HEK293T (cell line): ENCODE results near the gene MOV10.

Experiments used
- CTCF ChIA-PET: fragments of 350-600 bp; formaldehyde crosslinking; extraction: SDS; loops from one replicate; lab custom pipeline; 2021; ENCODE audit warnings: antibody characterized with exemption, inconsistent platforms; lab: Yijun Ruan, JAX
- POLR2A ChIA-PET: fragments of 350-600 bp; formaldehyde crosslinking; extraction: SDS; loops from one replicate; lab custom pipeline; 2020; ENCODE audit warnings: antibody characterized with exemption, inconsistent platforms; lab: Yijun Ruan, JAX
- DNase-seq: peaks from one replicate; pipeline ENCODE4 v3.0.0; 2012; ENCODE audit warnings: mixed read lengths; ENCODE audit errors: extremely low spot score
- ARNT ChIP-seq: fragments of 450-650 bp; IDR thresholded peaks from 2 replicates; pipeline ENCODE4 v1.6.1; 2017; ENCODE audit warnings: mild to moderate bottlenecking
- BHLHE40 ChIP-seq: fragments of 450-650 bp; IDR thresholded peaks from 2 replicates; pipeline ENCODE4 v1.6.1; 2016; ENCODE audit warnings: mild to moderate bottlenecking, moderate library complexity, borderline replicate concordance
- CTBP1 ChIP-seq: fragments of 450-650 bp; IDR thresholded peaks from 2 replicates; pipeline ENCODE4 v1.6.1; 2016; ENCODE audit warnings: borderline replicate concordance
- ELF4 ChIP-seq: fragments of 450-650 bp; IDR thresholded peaks from 2 replicates; pipeline ENCODE4 v1.6.1; 2017; ENCODE audit warnings: antibody characterized with exemption
- FOXA1 ChIP-seq: fragments of 450-650 bp; IDR thresholded peaks from 2 replicates; pipeline ENCODE4 v1.6.1; 2016; ENCODE audit warnings: mild to moderate bottlenecking
- FOXK2 ChIP-seq: fragments of 450-650 bp; IDR thresholded peaks from 2 replicates; pipeline ENCODE4 v1.6.1; 2016; ENCODE audit warnings: mild to moderate bottlenecking
- FOXM1 ChIP-seq: fragments of 450-650 bp; IDR thresholded peaks from 2 replicates; pipeline ENCODE4 v1.6.1; 2017; ENCODE audit warnings: mild to moderate bottlenecking, borderline replicate concordance
- HDGF ChIP-seq: fragments of 450-650 bp; IDR thresholded peaks from 2 replicates; pipeline ENCODE4 v1.6.1; 2017; ENCODE audit warnings: antibody characterized with exemption, borderline replicate concordance
- L3MBTL2 ChIP-seq: fragments of 450-650 bp; conservative IDR thresholded peaks from 2 replicates; pipeline ENCODE4 v1.6.1; 2016; ENCODE audit warnings: mild to moderate bottlenecking
- LEF1 ChIP-seq: fragments of 450-650 bp; IDR thresholded peaks from 2 replicates; pipeline ENCODE4 v1.6.1; 2017; ENCODE audit warnings: mild to moderate bottlenecking, borderline replicate concordance
- NFRKB ChIP-seq: fragments of 450-650 bp; IDR thresholded peaks from 2 replicates; pipeline ENCODE4 v1.6.1; 2016; ENCODE audit warnings: mild to moderate bottlenecking, moderate library complexity
- PKNOX1 ChIP-seq: fragments of 450-650 bp; IDR thresholded peaks from 2 replicates; pipeline ENCODE4 v1.6.1; 2016
- SP1 ChIP-seq: fragments of 450-650 bp; IDR thresholded peaks from 2 replicates; pipeline ENCODE4 v1.6.1; 2017
- SUZ12 ChIP-seq: fragments of 450-650 bp; IDR thresholded peaks from 2 replicates; pipeline ENCODE4 v1.6.1; 2016; ENCODE audit warnings: mild to moderate bottlenecking
- TARDBP ChIP-seq: fragments of 450-650 bp; IDR thresholded peaks from 2 replicates; pipeline ENCODE4 v1.6.1; 2016
- ZNF384 ChIP-seq: fragments of 450-650 bp; IDR thresholded peaks from 2 replicates; pipeline ENCODE4 v1.6.1; 2016

MOV10 gene

GRCh38 chr1:112703706-112704105, 29.2 kb downstream of the MOV10 start:
- ChIA-PET POLR2A (interaction anchor here (1.0 to 5.6 kb wide), 4 partner anchors 29 to 293 kb away, joined by 3 to 67 read pairs (median 12); partner anchors contain the start of genes MOV10 and ST7L), CTCF (interaction anchor here (1.5 to 1.7 kb wide), 2 partner anchors 11 to 202 kb away, joined by 7 read pairs; partner anchors contain the start of gene PPM1J)
- no peak for DNase-seq
- TF ChIP-seq SP1 (no peak), PKNOX1 (no peak), FOXK2 (no peak), HDGF (no peak), FOXA1 (no peak), ARNT (no peak)

GRCh38 chr1:112704391-112704933, 30.0 kb downstream of the MOV10 start:
- CTCF ChIA-PET: interaction anchor here (0.6 to 1.5 kb wide), 3 partner anchors 80 to 368 kb away, joined by 4 to 7 read pairs (median 4); partner anchors contain the start of gene LRIG2
- TF ChIP-seq PKNOX1 (no peak), LEF1 (no peak), FOXK2 (no peak), NFRKB (no peak), SUZ12 (no peak), CTBP1 (no peak), FOXA1 (no peak), HDGF (no peak)
- POLR2A ChIA-PET: interaction anchor here (0.6 to 5.6 kb wide), 11 partner anchors 11 to 1181 kb away, joined by 3 to 67 read pairs (median 4); partner anchors contain the start of genes CTTNBP2NL, MOV10, PPM1J and ST7L
- DNase-seq: no peak

- no peak for TF ChIP-seq TARDBP
- peak; percentile 84 for TF ChIP-seq L3MBTL2
- TF ChIP-seq HDGF: no peak
- no peak for TF ChIP-seq ARNT
- ChIA-PET CTCF (interaction anchor here (0.6 to 1.5 kb wide), 3 partner anchors 80 to 368 kb away, joined by 4 to 7 read pairs (median 4); partner anchors contain the start of gene LRIG2), POLR2A (interaction anchor here (0.6 to 5.6 kb wide), 10 partner anchors 10 to 315 kb away, joined by 3 to 67 read pairs (median 4); partner anchors contain the start of genes CTTNBP2NL, MOV10, PPM1J and ST7L)
- peak; percentile 76 for DNase-seq
Measured at GRCh38 chr1:112704934-112705627, 30.6 kb downstream of the MOV10 start.

- ChIA-PET POLR2A (interaction anchor here (1.9 to 2.4 kb wide), 3 partner anchors 8 to 88 kb away, joined by 6 to 17 read pairs (median 16); partner anchors contain the start of genes CAPZA1, MOV10, PPM1J and ST7L), CTCF (interaction anchor here (1.9 to 2.1 kb wide), 2 partner anchors 10 to 32 kb away, joined by 7 to 9 read pairs; partner anchors contain the start of gene MOV10)
- TF ChIP-seq ARNT (no peak), PKNOX1 (no peak), ELF4 (no peak), BHLHE40 (no peak), FOXK2 (no peak), L3MBTL2 (no peak), SUZ12 (no peak), SP1 (no peak), NFRKB (no peak), LEF1 (no peak), FOXA1 (no peak), HDGF (no peak), ZNF384 (no peak), CTBP1 (no peak), FOXM1 (no peak), TARDBP (no peak)
- peak; percentile 81 for DNase-seq
Measured at GRCh38 chr1:112706505-112707220, 32.2 kb downstream of the MOV10 start, which contains the start of gene RHOC. Gene RHOC (minus strand): TSS chr1:112707127. CDS start chr1:112703799, 3,328 bp downstream.

GRCh38 chr1:112707221-112708001, 33.0 kb downstream of the MOV10 start:
- CTCF ChIA-PET: interaction anchor here (1.5 to 2.1 kb wide), 3 partner anchors 9 to 206 kb away, joined by 7 to 9 read pairs (median 8); partner anchors contain the start of gene MOV10
- POLR2A ChIA-PET: interaction anchor here (0.7 to 2.4 kb wide), 4 partner anchors 8 to 316 kb away, joined by 3 to 17 read pairs (median 11); partner anchors contain the start of genes CAPZA1, MOV10, PPM1J and ST7L
- peak; percentile 90 for DNase-seq
- TF ChIP-seq ARNT: no peak
- no peak for TF ChIP-seq PKNOX1
- no peak for TF ChIP-seq TARDBP
- TF ChIP-seq NFRKB: no peak
- no peak for TF ChIP-seq FOXA1
- no peak for TF ChIP-seq CTBP1
- no peak for TF ChIP-seq BHLHE40
- peak; percentile 56; the same call in 1 of the 2 replicates for TF ChIP-seq FOXM1
- 0 out of 2 replicates have a peak, but pooled peaks have one; percentile 41 for TF ChIP-seq HDGF
- TF ChIP-seq L3MBTL2: no peak
- TF ChIP-seq FOXK2: no peak
- no peak for TF ChIP-seq ELF4
